Astrocyte (in vitro differentiated cells and primary cell): ENCODE measurements around the gene ST6GALNAC6.

Source experiments
- EZH2 ChIP-seq: IDR thresholded peaks from 2 replicates; pipeline ENCODE4 v1.6.1; 2012; ENCODE audit warnings: mild to moderate bottlenecking, low read length, inconsistent platforms; ENCODE audit not compliant: insufficient read depth
- TF ChIP-seq, protein P1 (sequence below): IDR thresholded peaks from 2 replicates; pipeline ENCODE4 v1.5.1; 2011; ENCODE audit warnings: low read depth, mild to moderate bottlenecking, inconsistent platforms, low read length, moderate library complexity; ENCODE audit not compliant: insufficient read depth

- TF ChIP-seq, protein P1, sequence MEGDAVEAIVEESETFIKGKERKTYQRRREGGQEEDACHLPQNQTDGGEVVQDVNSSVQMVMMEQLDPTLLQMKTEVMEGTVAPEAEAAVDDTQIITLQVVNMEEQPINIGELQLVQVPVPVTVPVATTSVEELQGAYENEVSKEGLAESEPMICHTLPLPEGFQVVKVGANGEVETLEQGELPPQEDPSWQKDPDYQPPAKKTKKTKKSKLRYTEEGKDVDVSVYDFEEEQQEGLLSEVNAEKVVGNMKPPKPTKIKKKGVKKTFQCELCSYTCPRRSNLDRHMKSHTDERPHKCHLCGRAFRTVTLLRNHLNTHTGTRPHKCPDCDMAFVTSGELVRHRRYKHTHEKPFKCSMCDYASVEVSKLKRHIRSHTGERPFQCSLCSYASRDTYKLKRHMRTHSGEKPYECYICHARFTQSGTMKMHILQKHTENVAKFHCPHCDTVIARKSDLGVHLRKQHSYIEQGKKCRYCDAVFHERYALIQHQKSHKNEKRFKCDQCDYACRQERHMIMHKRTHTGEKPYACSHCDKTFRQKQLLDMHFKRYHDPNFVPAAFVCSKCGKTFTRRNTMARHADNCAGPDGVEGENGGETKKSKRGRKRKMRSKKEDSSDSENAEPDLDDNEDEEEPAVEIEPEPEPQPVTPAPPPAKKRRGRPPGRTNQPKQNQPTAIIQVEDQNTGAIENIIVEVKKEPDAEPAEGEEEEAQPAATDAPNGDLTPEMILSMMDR, result no peak
- no peak for TF ChIP-seq EZH2
Observed at GRCh38 chr9:127910613-127911205, 11.3 kb upstream of the ST6GALNAC6 start.
